D721Med (cell line): ENCODE measurements around the gene TMEM89.

Experiments used
- DNase-seq: peaks from one replicate; pipeline ENCODE4 v3.0.0; 2011; ENCODE audit warnings: low spot score; ENCODE audit not compliant: insufficient read length
- FAIRE-seq: peaks from 2 replicates; lab custom pipeline; 2011; peaks lifted over from hg19 to GRCh38; lab: Jason Lieb, UNC
- CTCF ChIP-seq: IDR thresholded peaks from 2 replicates; pipeline ENCODE4 v1.5.1; 2012; ENCODE audit warnings: mild to moderate bottlenecking, control low read depth; ENCODE audit not compliant: insufficient read depth; ENCODE audit errors: missing control alignments

The TMEM89 gene

GRCh38 chr3:48628277-48629017, 6.9 kb upstream of the TMEM89 start:
- no peak for DNase-seq
- no peak for FAIRE-seq
- TF ChIP-seq CTCF = no peak

DNA sequence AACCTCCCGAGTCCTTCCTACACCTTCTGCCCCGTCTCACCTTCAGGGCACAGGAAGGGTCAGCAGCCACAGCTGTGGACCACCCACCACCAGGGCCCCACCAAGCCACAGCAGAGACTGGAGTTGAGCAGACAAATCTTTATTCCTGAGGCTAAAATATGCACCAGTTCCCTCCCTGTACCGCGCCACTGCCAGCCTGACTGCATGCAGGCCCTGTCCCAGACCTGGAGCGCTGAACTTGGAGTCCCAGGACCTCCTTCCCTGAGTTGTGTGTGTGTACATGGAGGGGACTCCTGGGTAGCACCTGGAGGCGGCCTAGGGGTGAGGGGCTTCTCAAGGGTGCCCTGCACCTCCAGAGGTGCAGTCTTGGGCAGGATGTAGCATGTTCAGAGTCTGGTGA, 4.0 kb upstream of the TMEM89 start:
- DNase-seq = no peak
- FAIRE-seq = no peak
- TF ChIP-seq CTCF = no peak

GRCh38 chr3:48624767-48625166, 3.2 kb upstream of the TMEM89 start:
- DNase-seq = no peak
- no peak for TF ChIP-seq CTCF
- no peak for FAIRE-seq

DNA sequence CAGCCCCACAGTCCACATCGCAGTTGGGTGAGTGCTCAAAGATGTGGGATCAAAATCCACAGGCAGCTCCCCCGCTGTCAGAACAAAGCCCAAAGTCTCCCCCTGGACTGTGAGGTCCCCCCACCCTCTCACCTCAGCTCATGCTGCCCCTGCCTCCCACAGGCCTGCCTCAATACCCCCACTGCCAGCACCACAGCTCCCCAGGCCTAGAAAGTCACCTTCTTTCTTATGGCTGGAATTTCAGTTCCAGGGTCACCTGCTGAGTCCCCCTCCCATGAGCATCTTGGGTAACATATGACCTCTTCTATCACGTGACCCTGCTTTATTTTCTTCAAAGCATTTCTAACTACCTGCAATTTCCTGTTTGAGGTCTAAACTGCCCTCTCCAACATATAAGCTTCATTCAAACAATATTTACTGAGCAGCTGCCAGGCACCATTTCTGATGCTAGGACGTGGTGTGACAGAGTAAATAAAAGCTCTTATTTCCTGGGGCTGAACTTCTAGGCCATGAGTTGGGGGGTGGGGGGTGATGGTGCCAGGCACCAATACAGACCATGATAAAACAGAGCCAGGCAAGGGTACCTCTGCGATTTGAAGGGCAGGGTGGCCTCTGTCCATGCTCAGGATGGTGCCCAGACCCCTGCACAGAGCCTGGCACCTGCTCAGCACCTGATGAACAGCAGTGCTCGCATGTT, 2.4 kb upstream of the TMEM89 start:
- TF ChIP-seq CTCF = no peak
- DNase-seq = no peak
- FAIRE-seq = no peak

DNA sequence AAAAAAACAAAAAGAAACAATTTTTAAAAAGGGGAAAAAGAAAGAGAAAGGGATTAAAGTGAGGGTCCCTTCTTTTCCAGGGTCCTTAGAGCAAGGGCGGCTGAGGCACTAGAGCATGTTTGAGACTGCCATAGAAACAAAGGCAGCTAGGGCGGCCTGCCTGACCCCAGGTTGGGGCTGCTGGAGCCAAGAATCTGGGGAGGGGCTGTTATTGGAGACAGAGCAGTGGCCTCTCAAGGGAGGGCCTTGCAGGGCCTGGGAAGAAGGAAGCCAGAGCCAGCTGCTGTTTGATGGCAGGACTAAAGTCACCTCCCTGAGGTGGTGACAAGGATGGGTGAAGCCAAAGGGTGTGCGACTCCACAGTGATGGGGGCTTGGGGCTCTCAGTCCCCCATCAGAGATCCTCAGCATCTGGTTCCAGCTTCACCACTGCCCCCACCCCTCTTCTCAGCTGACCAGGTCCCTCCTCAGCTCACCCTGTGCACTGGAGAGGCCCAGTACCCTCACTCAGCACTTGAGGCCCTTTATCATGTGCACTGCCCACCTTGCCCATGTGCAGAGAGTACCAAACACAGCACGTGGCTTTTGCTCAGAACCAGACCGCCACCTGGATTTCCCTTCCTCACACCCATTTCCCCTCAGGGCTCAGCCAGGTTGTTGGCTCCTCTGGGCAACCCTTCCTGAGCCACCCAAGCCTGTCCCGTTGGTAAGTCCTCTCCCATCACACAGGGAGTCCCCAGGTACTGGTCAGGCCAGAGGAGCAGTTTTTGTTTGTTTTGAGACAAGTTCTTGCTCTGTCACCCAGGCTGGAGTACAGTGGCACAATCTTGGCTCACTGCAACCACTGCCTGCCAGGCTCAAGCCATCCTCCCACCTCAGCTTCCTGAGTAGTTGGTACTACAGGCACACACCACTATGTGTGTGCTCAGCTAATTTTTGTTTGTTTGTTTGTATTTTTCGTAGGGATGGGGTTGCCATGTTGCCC, 1.7 kb downstream of the TMEM89 start:
- TF ChIP-seq CTCF = no peak
- FAIRE-seq = no peak
- no peak for DNase-seq

- TF ChIP-seq CTCF = no peak
- FAIRE-seq (no peak), DNase-seq (no peak)
Observed at GRCh38 chr3:48617559-48617958, 4.0 kb downstream of the TMEM89 start.
